Heart right ventricle (tissue), 16 donors: ENCODE results near the gene CARD11. TPM values are rescaled to one million over a fixed set of nuclear protein-coding genes. Genes with fewer than 3 reads are reported as not detected.

Source experiments
- ATAC-seq, 8 donors: fragments of 200-7000 bp; cut with Tn5 transposase; one replicate each; pipeline ENCODE4 v1.9.1; 2020; ENCODE audit warnings: mild to moderate bottlenecking in 8 of 8, moderate library complexity in 8 of 8, moderate number of reproducible peaks in 1 of 8
- DNase-seq, 2 donors: peaks; one replicate each; pipeline ENCODE4 v3.0.0-alpha.2; 2020
- H3K27ac ChIP-seq, 10 donors: fragments of 200-600 bp; sonication (generic) in 2 of 10; one replicate each; pipeline versions ENCODE4 v1.5.0 to v1.8.0; 2020 to 2022; ENCODE audit warnings: mild to moderate bottlenecking in 3 of 10
- H3K27me3 ChIP-seq, 7 donors: fragments of 200-600 bp; one replicate each; pipeline ENCODE4 v1.8.0; 2021 to 2022; ENCODE audit warnings: mild to moderate bottlenecking in 2 of 7
- H3K36me3 ChIP-seq, 9 donors: fragments of 200-600 bp; sonication (generic) in 1 of 9; one replicate each; pipeline versions ENCODE4 v1.5.0 to v1.8.0; 2020 to 2022; ENCODE audit warnings: mild to moderate bottlenecking in 2 of 9
- H3K4me1 ChIP-seq, 9 donors: fragments of 200-600 bp; sonication (generic) in 1 of 9; one replicate each; pipeline versions ENCODE4 v1.5.0 to v1.8.0; 2020 to 2022; ENCODE audit warnings: mild to moderate bottlenecking in 4 of 9
- H3K4me3 ChIP-seq, 10 donors: fragments of 200-600 bp; sonication (generic) in 2 of 10; one replicate each; pipeline versions ENCODE4 v1.5.0 to v1.8.0; 2020 to 2022; ENCODE audit warnings: mild to moderate bottlenecking in 7 of 10, moderate library complexity in 2 of 10
- H3K9me3 ChIP-seq, 11 donors: fragments of 200-600 bp in 10 of 11; sonication (generic) in 2 of 11; one replicate each; pipeline versions ENCODE4 v1.5.0 to v1.8.0; 2013 to 2022; ENCODE audit warnings: mild to moderate bottlenecking in 2 of 11, control low read depth in 1 of 11, moderate library complexity in 1 of 11
- CTCF ChIP-seq, 9 donors: fragments of 200-600 bp; sonication (generic) in 2 of 9; IDR thresholded peaks; one replicate each; pipeline versions ENCODE4 v1.5.0 to v1.8.0; 2021 to 2022; ENCODE audit warnings: antibody characterized with exemption in 9 of 9, mild to moderate bottlenecking in 5 of 9, moderate library complexity in 1 of 9
- WGBS, 2 donors: extraction: QIAGEN DNeasy Blood & Tissue Kit; methylation state at CpG; one replicate each; pipeline ENCODE4 v1.1.7; 2013; ENCODE audit warnings: inconsistent platforms in 1 of 2; 5-methylcytosine and 5-hydroxymethylcytosine counted together
- intact Hi-C, 10 donors: fragments of 100-400 bp; cut with DNase I; formaldehyde crosslinking; loops; one replicate each; pipeline versions ENCODE4 v1.11.1 to v1.14.2; 2022
- polyA plus RNA-seq, 2 donors: library from polyadenylated mRNA; stranded (reverse); fragments of 200-250 nt; gene quantifications; one replicate each; pipeline ENCODE4 v1.2.3, GENCODE V29; 2013
- total RNA-seq, 10 donors: library from RNA; stranded (reverse); fragmentation: NEBNext Ultra II Directional in 3 of 10; extraction: Animal tissue kit (Norgen Biotek cat#: 25700) in 3 of 10; gene quantifications; one replicate each; pipeline versions ENCODE4 v1.2.1 to v1.2.4, GENCODE V29; 2021 to 2023
- donor health status: Arrhythmogenic right ventricular cardiomyopathy.
- donor health status: ischemic (EF 13 %, LVEDD 7.1; RV severe dilation, severe dysfunction).
- donor health status: healthy with polysubstance abuse.
- donor health status: DM: no; HTN: yes; CAD: no.
- donor health status: DM: no; HTN: no; CAD: no.
- donor health status: ischemic (EF 25% LVEDD 6.9; RV normal size, moderate dysfunction).
- donor health status: ischemic (EF 25% LVEDD 5.7; RV mildly dilated, moderate dysfunction).
- donor health status: healthy.
- donor health status: DM: yes; HTN: yes; CAD: no.
- donor health status: Ischemic cardiomyopathy.
- donor health status: ischemic (EF 35%, LVEDD 5.7; RV mildly dilated, moderate dysfunction).
- donor health status: nonischemic (EF 11% LVEDD 7.7; RV severe dilation, severe dysfunction).
- donor health status: DM: yes; HTN: yes; CAD: no.
- donor health status: PGD.
- donor health status: ischemic (EF 29% LVEDD 5.4; RV normal size, mild dysfunction).
- donor health status: nonischemic (EF 23%, LVEDD 6.1; RV moderate dilation, normal function).

The CARD11 gene
- total and polyA plus RNA-seq, 12 donors, result 0.14 to 1.7 (median 0.30) TPM; not detected in 1

GRCh38 chr7:2908103-2908683 is 135.5 kb downstream of the CARD11 start:
- Histone ChIP-seq H3K27me3 (peaks cover 0 to 15% (median 0%) of the 10 kb centered on the region in 7 donors), H3K4me1 (no peaks in the 10 kb centered on the region), H3K36me3 (no peaks in the 10 kb centered on the region), H3K27ac (no peak overlapping the region), H3K9me3 (peaks cover 0 to 5% (median 0%) of the 10 kb centered on the region in 11 donors), H3K4me3 (no peak overlapping the region)
- no peak for ATAC-seq
- intact Hi-C loops, result no loop called here
- no peak for TF ChIP-seq CTCF (IDR thresholded peaks at IDR 0.05)
- DNase-seq, result no peak
- WGBS, 2 donors, result 91 to 94% methylated on average over 17 of the region's 17 CpGs

- no peaks in the 10 kb centered on the region for H3K4me1 ChIP-seq
- H3K27me3 ChIP-seq, result peaks cover 0 to 8% (median 0%) of the 10 kb centered on the region in 7 donors
- H3K27ac ChIP-seq, result no peak overlapping the region
- ATAC-seq (peak in 1 of 8 donors; percentile 17), DNase-seq (no peak)
- peaks cover 0 to 5% (median 0%) of the 10 kb centered on the region in 11 donors for H3K9me3 ChIP-seq
- H3K36me3 ChIP-seq, result no peaks in the 10 kb centered on the region
- TF ChIP-seq CTCF (IDR thresholded peaks at IDR 0.05), result no peak
- H3K4me3 ChIP-seq, result no peak overlapping the region
- intact Hi-C loops, result no loop called here
- 89 to 93% methylated on average over 39 of the region's 39 CpGs for WGBS, 2 donors
These were observed 137.3 kb downstream of the CARD11 start for GRCh38 chr7:2906197-2906931.

- no peak for TF ChIP-seq CTCF (IDR thresholded peaks at IDR 0.05)
- Histone ChIP-seq H3K9me3 (peaks cover 0 to 5% (median 0%) of the 10 kb centered on the region in 11 donors), H3K4me1 (no peaks in the 10 kb centered on the region), H3K27me3 (peaks cover 0 to 8% (median 0%) of the 10 kb centered on the region in 7 donors), H3K36me3 (no peaks in the 10 kb centered on the region), H3K27ac (no peak overlapping the region), H3K4me3 (no peak overlapping the region)
- ATAC-seq (no peak), DNase-seq (no peak)
- 90 to 96% methylated on average over 8 of the region's 8 CpGs for WGBS, 2 donors
- intact Hi-C loops, result no loop called here
These were observed 138.2 kb downstream of the CARD11 start for GRCh38 chr7:2905500-2905899.

DNA sequence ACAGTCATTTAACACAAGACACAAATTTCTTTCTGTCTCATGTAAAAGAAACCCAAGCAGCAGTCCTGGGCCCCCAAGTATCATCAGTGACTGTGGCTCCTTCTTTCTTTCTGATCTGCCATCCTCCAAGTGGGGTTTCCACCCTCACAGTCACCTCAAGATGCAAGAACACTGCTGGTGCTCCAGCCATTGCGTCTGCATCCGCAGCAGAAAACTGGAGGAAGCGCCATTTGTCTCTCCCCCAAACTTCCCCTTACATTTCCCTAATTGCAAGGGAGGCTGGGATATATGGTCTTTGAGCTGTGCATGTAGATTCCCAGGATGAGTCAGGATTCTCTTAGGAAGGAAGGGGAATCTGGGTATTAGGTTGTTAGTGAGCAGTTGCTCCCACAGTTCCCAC is 138.6 kb downstream of the CARD11 start:
- ATAC-seq, result no peak

More for the DNA sequence above, 138.6 kb downstream of the CARD11 start:
- no peak for TF ChIP-seq CTCF (IDR thresholded peaks at IDR 0.05)
- Histone ChIP-seq H3K36me3 (no peaks in the 10 kb centered on the region), H3K9me3 (peaks cover 0 to 5% (median 0%) of the 10 kb centered on the region in 11 donors), H3K27ac (no peak overlapping the region), H3K4me3 (no peak overlapping the region), H3K27me3 (peaks cover 0 to 8% (median 0%) of the 10 kb centered on the region in 7 donors), H3K4me1 (no peaks in the 10 kb centered on the region)
- whole genome bisulfite sequencing, 2 donors, result 91 to 96% methylated on average over 3 of the region's 3 CpGs
- intact Hi-C loops, result no loop called here
- no peak for DNase-seq
